KMS-11 (cell line): Measurements from ENCODE around the gene APBA3.

Experiments used
- H2AFZ ChIP-seq: fragments of 200-600 bp; sonication (generic); 2 replicates; pipeline ENCODE4 v1.6.1; 2016; ENCODE audit warnings: antibody characterized with exemption, mixed run types, low read depth
- H3K27ac ChIP-seq: fragments of 200-600 bp; sonication (generic); 2 replicates; pipeline ENCODE4 v1.6.1; 2016; ENCODE audit warnings: mild to moderate bottlenecking, mixed run types
- H3K27me3 ChIP-seq: fragments of 200-600 bp; sonication (generic); 2 replicates; pipeline ENCODE4 v1.6.1; 2017; ENCODE audit warnings: mild to moderate bottlenecking, low read depth, mixed run types, moderate library complexity; ENCODE audit not compliant: insufficient read depth
- H3K36me3 ChIP-seq: fragments of 200-600 bp; sonication (generic); 2 replicates; pipeline ENCODE4 v1.6.1; 2017; ENCODE audit warnings: mild to moderate bottlenecking, mixed run types; ENCODE audit not compliant: insufficient read depth
- H3K4me1 ChIP-seq: fragments of 200-600 bp; sonication (generic); 2 replicates; pipeline ENCODE4 v1.6.1; 2016; ENCODE audit warnings: mild to moderate bottlenecking, low read depth, mixed run types; ENCODE audit not compliant: poor library complexity, severe bottlenecking
- H3K4me2 ChIP-seq: fragments of 200-600 bp; sonication (generic); 2 replicates; pipeline ENCODE4 v1.7.0; 2016; ENCODE audit warnings: mild to moderate bottlenecking, mixed run types
- H3K4me3 ChIP-seq: fragments of 200-600 bp; sonication (generic); IDR thresholded peaks from 2 replicates; pipeline ENCODE4 v1.6.1; 2017; ENCODE audit warnings: low read depth, low read length, mixed read lengths; ENCODE audit not compliant: insufficient read depth
- H3K79me2 ChIP-seq: fragments of 200-600 bp; sonication (generic); 2 replicates; pipeline ENCODE4 v1.6.1; 2016; ENCODE audit warnings: low read depth, mixed run types; ENCODE audit not compliant: insufficient read depth
- H3K9ac ChIP-seq: fragments of 200-600 bp; sonication (generic); 2 replicates; pipeline ENCODE4 v1.6.1; 2016; ENCODE audit warnings: mild to moderate bottlenecking, mixed run types
- H4K20me1 ChIP-seq: fragments of 200-600 bp; sonication (generic); 2 replicates; pipeline ENCODE4 v1.6.1; 2016; ENCODE audit warnings: mild to moderate bottlenecking, mixed run types; ENCODE audit not compliant: insufficient read depth
- CTCF ChIP-seq: fragments of 200-600 bp; sonication (generic); conservative IDR thresholded peaks from 2 replicates; pipeline ENCODE4 v1.6.1; 2017; ENCODE audit warnings: low read depth, mild to moderate bottlenecking, antibody characterized with exemption, low read length, moderate library complexity, mixed read lengths

APBA3 gene

GRCh38 chr19:3719868-3720267 is 41.6 kb downstream of the APBA3 start:
- TF ChIP-seq CTCF = no peak
- peaks cover 12% of the 10 kb centered on the region for H3K27me3 ChIP-seq
- no peaks in the 10 kb centered on the region for H3K79me2 ChIP-seq
- no peaks in the 10 kb centered on the region for H3K36me3 ChIP-seq
- H4K20me1 ChIP-seq = no peaks in the 10 kb centered on the region
- H3K4me2 ChIP-seq = no peak overlapping the region
- H3K27ac ChIP-seq = no peak overlapping the region
- no peak overlapping the region for H3K9ac ChIP-seq
- H3K4me1 ChIP-seq = peaks cover 12% of the 10 kb centered on the region
- H2AFZ ChIP-seq = no peak overlapping the region
- no peak overlapping the region for H3K4me3 ChIP-seq

GRCh38 chr19:3716147-3716668 is 45.3 kb downstream of the APBA3 start:
- no peak for TF ChIP-seq CTCF
- Histone ChIP-seq H3K4me3 (no peak overlapping the region), H3K79me2 (no peaks in the 10 kb centered on the region), H3K27me3 (peaks cover 35% of the 10 kb centered on the region), H3K4me1 (peaks cover 6% of the 10 kb centered on the region), H3K27ac (no peak overlapping the region), H3K9ac (no peak overlapping the region), H4K20me1 (no peaks in the 10 kb centered on the region), H3K4me2 (no peak overlapping the region), H3K36me3 (no peaks in the 10 kb centered on the region), H2AFZ (no peak overlapping the region)

- no peaks in the 10 kb centered on the region for H4K20me1 ChIP-seq
- no peaks in the 10 kb centered on the region for H3K79me2 ChIP-seq
- H3K27me3 ChIP-seq = peaks cover 23% of the 10 kb centered on the region
- no peak overlapping the region for H3K4me3 ChIP-seq
- H3K36me3 ChIP-seq = no peaks in the 10 kb centered on the region
- no peak overlapping the region for H2AFZ ChIP-seq
- peaks cover 11% of the 10 kb centered on the region for H3K4me1 ChIP-seq
- H3K27ac ChIP-seq = no peak overlapping the region
- no peak overlapping the region for H3K9ac ChIP-seq
- TF ChIP-seq CTCF = no peak
- H3K4me2 ChIP-seq = no peak overlapping the region
These were observed 48.6 kb downstream of the APBA3 start for GRCh38 chr19:3712663-3713611.

- no peak overlapping the region for H3K4me2 ChIP-seq
- no peak overlapping the region for H3K4me3 ChIP-seq
- no peak overlapping the region for H3K9ac ChIP-seq
- H2AFZ ChIP-seq = no peak overlapping the region
- H3K27me3 ChIP-seq = peaks cover 23% of the 10 kb centered on the region
- peaks cover 18% of the 10 kb centered on the region for H3K4me1 ChIP-seq
- no peaks in the 10 kb centered on the region for H3K79me2 ChIP-seq
- H3K36me3 ChIP-seq = no peaks in the 10 kb centered on the region
- no peaks in the 10 kb centered on the region for H4K20me1 ChIP-seq
- TF ChIP-seq CTCF = no peak
- no peak overlapping the region for H3K27ac ChIP-seq
These were observed 51.2 kb downstream of the APBA3 start for GRCh38 chr19:3710265-3710812.
